ENCODE results near the gene PCIF1.
"Not testable (repeated sequence)": the region's sequence is repeated elsewhere in the genome, so short reads cannot be mapped to it uniquely, and the experiment has no call there.

The PCIF1 gene

DNA sequence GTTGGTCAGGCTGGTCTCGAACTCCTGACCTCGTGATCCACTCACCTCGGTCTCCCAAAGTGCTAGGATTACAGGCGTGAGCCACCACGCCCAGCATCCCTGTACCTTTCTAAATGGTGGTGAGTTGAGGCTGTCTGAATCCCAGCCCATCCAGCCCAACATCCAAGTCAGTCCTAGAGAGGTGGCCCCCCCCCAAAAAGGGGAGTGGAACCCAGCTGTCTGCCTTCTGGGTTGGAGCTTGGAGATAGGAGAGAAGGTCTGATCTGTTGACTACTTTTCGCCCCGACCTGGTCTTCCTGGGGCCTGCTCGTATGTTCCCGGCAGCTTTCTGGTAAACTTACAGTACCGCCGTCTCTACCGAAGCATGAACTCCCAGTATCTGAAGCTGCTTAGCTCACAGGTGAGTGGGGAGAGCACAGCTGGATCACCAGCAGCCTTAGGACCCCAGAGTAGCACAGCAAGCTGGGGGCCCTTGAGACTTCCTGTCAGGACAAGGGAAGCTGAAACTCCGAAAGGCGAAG, 37.8 kb upstream of the PCIF1 start:
- TF ChIP-seq, protein P1, sequence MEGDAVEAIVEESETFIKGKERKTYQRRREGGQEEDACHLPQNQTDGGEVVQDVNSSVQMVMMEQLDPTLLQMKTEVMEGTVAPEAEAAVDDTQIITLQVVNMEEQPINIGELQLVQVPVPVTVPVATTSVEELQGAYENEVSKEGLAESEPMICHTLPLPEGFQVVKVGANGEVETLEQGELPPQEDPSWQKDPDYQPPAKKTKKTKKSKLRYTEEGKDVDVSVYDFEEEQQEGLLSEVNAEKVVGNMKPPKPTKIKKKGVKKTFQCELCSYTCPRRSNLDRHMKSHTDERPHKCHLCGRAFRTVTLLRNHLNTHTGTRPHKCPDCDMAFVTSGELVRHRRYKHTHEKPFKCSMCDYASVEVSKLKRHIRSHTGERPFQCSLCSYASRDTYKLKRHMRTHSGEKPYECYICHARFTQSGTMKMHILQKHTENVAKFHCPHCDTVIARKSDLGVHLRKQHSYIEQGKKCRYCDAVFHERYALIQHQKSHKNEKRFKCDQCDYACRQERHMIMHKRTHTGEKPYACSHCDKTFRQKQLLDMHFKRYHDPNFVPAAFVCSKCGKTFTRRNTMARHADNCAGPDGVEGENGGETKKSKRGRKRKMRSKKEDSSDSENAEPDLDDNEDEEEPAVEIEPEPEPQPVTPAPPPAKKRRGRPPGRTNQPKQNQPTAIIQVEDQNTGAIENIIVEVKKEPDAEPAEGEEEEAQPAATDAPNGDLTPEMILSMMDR (IDR thresholded peaks at IDR 0.05), result no peak
- Histone ChIP-seq H3K4me1 (ENCODE audit: control insufficient read depth in 1 of 2, insufficient read depth in 1 of 2, low read depth in 1 of 2, low read length in 1 of 2) (peaks cover 29% of the 10 kb centered on the region in 2 experiments), H3K27ac (no peak overlapping the region), H3K36me3 (peaks cover 64% of the 10 kb centered on the region), H3K9me3 (no peaks in the 10 kb centered on the region), H3K27me3 (no peaks in the 10 kb centered on the region), H3K4me3 (ENCODE audit: low read depth in 1 of 2, low read length in 1 of 2) (no peak overlapping the region)

DNA sequence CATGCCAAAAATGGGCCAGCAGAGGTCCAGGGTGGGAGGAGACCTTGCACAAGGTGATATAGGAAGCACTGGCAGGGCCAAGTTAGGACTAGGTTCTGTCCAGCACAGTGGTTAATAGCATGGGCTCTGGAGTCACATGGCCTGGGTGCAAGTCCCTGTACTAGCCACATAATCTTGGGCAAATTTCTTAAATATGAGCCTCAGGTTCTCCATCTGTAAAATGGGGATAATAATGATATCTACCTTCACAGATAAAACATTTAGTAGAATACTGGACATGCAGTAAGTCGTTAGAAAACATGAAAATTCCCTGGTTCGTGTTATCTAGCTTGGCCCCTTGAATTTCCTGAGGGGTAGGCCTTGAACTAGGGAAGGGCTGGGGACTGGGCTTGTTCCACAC, 37.2 kb upstream of the PCIF1 start:
- Histone ChIP-seq H3K4me3 (ENCODE audit: low read depth in 1 of 2, low read length in 1 of 2) (no peak overlapping the region), H3K9me3 (no peaks in the 10 kb centered on the region), H3K27ac (no peak overlapping the region), H3K36me3 (peaks cover 64% of the 10 kb centered on the region), H3K27me3 (no peaks in the 10 kb centered on the region), H3K4me1 (ENCODE audit: control insufficient read depth in 1 of 2, insufficient read depth in 1 of 2, low read depth in 1 of 2, low read length in 1 of 2) (peaks cover 23 to 24% of the 10 kb centered on the region in 2 experiments)
- TF ChIP-seq, protein P1 (IDR thresholded peaks at IDR 0.05), result no peak

DNA sequence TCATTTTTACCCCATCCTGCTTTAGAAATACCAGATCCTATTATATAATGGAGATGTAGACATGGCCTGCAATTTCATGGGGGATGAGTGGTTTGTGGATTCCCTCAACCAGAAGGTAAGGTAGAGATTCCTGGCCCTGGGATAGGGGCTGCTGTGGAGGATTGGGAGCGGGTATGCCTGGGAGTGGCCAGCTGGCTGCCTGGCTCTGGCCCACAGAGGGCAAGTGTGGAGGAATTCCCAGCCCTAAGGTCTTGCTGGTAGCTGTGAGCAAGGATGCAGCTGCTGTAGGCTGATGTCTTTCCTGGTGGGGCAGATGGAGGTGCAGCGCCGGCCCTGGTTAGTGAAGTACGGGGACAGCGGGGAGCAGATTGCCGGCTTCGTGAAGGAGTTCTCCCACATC, 36.8 kb upstream of the PCIF1 start:
- no peak overlapping the region for H3K4me3 ChIP-seq (ENCODE audit: low read depth in 1 of 2, low read length in 1 of 2)
- peaks cover 19 to 20% of the 10 kb centered on the region in 2 experiments for H3K4me1 ChIP-seq (ENCODE audit: control insufficient read depth in 1 of 2, insufficient read depth in 1 of 2, low read depth in 1 of 2, low read length in 1 of 2)
- H3K36me3 ChIP-seq, result peaks cover 64% of the 10 kb centered on the region
- TF ChIP-seq, protein P1 (IDR thresholded peaks at IDR 0.05), result no peak
- no peaks in the 10 kb centered on the region for H3K9me3 ChIP-seq
- H3K27ac ChIP-seq, result no peak overlapping the region
- no peaks in the 10 kb centered on the region for H3K27me3 ChIP-seq

DNA sequence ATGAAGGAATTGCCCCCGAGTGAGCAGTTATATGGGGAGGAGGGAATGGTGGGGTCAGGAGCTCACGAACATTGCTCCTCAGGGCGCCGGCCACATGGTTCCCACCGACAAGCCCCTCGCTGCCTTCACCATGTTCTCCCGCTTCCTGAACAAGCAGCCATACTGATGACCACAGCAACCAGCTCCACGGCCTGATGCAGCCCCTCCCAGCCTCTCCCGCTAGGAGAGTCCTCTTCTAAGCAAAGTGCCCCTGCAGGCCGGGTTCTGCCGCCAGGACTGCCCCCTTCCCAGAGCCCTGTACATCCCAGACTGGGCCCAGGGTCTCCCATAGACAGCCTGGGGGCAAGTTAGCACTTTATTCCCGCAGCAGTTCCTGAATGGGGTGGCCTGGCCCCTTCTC, 36.2 kb upstream of the PCIF1 start:
- peaks cover 13 to 14% of the 10 kb centered on the region in 2 experiments for H3K4me1 ChIP-seq (ENCODE audit: control insufficient read depth in 1 of 2, insufficient read depth in 1 of 2, low read depth in 1 of 2, low read length in 1 of 2)
- H3K27ac ChIP-seq, result no peak overlapping the region
- H3K36me3 ChIP-seq, result peaks cover 64% of the 10 kb centered on the region
- H3K27me3 ChIP-seq, result no peaks in the 10 kb centered on the region
- TF ChIP-seq, protein P1 (IDR thresholded peaks at IDR 0.05), result no peak
- no peaks in the 10 kb centered on the region for H3K9me3 ChIP-seq
- H3K4me3 ChIP-seq (ENCODE audit: low read depth in 1 of 2, low read length in 1 of 2), result no peak overlapping the region

DNA sequence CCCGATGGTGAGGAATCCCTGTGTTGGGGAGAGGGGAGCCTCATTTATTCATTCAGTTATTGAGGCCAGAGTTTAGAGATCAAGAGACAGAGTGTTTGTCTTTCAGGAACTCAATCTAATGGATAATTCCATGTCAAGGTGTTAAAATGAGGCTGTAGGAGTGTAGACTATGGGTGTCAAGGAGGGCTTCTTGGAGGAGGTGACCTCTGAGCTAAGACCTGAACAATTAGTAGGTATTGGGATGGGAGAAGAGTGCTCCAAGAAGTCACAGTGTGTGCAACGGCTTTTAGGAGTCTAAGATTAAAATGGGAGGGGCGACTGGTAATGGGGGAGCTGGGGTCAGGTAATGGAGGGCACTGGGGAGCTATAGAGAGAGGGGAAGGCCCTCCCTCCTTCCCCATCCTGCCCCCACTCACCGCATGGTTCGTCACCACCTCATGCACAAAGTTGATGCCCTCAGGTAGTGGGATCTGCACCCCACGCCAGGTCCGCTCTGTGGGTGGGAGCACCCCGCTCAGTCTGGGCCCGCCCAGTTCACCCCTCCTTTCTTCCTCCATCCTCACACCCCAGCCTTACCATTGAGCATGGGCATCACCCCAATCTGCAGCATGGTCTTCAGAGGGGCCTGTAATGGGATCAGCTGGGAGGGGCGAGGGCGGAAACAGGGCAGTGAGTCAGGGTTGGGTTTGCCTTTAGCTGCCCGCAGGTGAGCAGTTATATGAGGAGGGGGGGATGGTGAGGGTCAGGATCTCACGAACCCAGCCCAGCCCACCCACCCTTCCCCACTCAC, 35.2 kb upstream of the PCIF1 start:
- peaks cover 4 to 6% of the 10 kb centered on the region in 2 experiments for H3K4me1 ChIP-seq (ENCODE audit: control insufficient read depth in 1 of 2, insufficient read depth in 1 of 2, low read depth in 1 of 2, low read length in 1 of 2)
- peaks cover 56% of the 10 kb centered on the region for H3K36me3 ChIP-seq
- TF ChIP-seq, protein P1 (IDR thresholded peaks at IDR 0.05), result no peak
- H3K4me3 ChIP-seq (ENCODE audit: low read depth in 1 of 2, low read length in 1 of 2), result no peak overlapping the region
- H3K27ac ChIP-seq, result no peak overlapping the region
- H3K27me3 ChIP-seq, result no peaks in the 10 kb centered on the region
- no peaks in the 10 kb centered on the region for H3K9me3 ChIP-seq

DNA sequence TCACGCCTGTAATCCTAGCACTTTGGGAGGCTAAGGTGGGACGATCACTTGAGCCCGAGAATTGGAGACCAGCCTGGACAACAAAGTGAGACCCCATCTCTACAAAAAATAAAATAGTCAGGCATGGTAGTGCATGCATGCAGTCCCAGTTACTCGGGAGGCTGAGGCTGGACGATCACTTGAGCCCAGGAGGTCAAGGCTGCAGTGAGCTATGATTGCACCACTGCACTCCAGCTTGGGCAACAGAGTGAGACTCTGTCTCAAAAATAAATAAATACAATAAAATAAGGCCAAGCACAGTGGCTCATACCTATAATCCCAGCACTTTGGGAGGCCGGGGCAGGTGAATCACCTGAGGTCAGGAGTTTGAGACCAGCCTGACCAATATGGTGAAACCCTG, 33.2 kb upstream of the PCIF1 start:
- H3K9me3 ChIP-seq; H3K27ac ChIP-seq; H3K4me1 ChIP-seq (ENCODE audit: control insufficient read depth in 1 of 2, insufficient read depth in 1 of 2, low read depth in 1 of 2, low read length in 1 of 2); H3K4me3 ChIP-seq (ENCODE audit: low read depth in 1 of 2, low read length in 1 of 2); H3K27me3 ChIP-seq: not testable (repeated sequence)
- H3K36me3 ChIP-seq, result peaks cover 38% of the 10 kb centered on the region
